Loucy (cell line): ENCODE results near the gene AP3B2.

Experiments
- H2AFZ ChIP-seq: fragments of 200-600 bp; sonication (generic); 2 replicates; pipeline ENCODE4 v1.6.0; 2016; ENCODE audit warnings: antibody characterized with exemption, mild to moderate bottlenecking, low read length, moderate library complexity
- H3F3A ChIP-seq: fragments of 200-600 bp; 2 replicates; pipeline ENCODE4 v1.6.0; 2016; ENCODE audit warnings: antibody characterized with exemption, low read depth, mild to moderate bottlenecking
- H3K27me3 ChIP-seq: fragments of 200-600 bp; sonication (generic); 2 replicates; pipeline ENCODE4 v1.6.1; 2014; ENCODE audit warnings: low read length, mild to moderate bottlenecking; ENCODE audit not compliant: insufficient read depth, poor library complexity, severe bottlenecking
- H3K36me3 ChIP-seq: fragments of 200-600 bp; sonication (generic); 2 replicates; pipeline ENCODE4 v1.6.1; 2016; ENCODE audit warnings: low read length; ENCODE audit not compliant: insufficient read depth
- H3K4me1 ChIP-seq: fragments of 200-600 bp; sonication (generic); 2 replicates; pipeline ENCODE4 v1.5.1; 2014; ENCODE audit warnings: low read length, mild to moderate bottlenecking; ENCODE audit not compliant: insufficient read depth, poor library complexity, severe bottlenecking
- H3K4me2 ChIP-seq: fragments of 200-600 bp; sonication (generic); 2 replicates; pipeline ENCODE4 v1.6.0; 2014; ENCODE audit warnings: antibody characterized with exemption, low read length, low read depth, mild to moderate bottlenecking; ENCODE audit not compliant: poor library complexity, severe bottlenecking
- H3K4me3 ChIP-seq: fragments of 200-600 bp; sonication (generic); 2 replicates; pipeline ENCODE4 v1.5.1; 2014; ENCODE audit warnings: low read length, mild to moderate bottlenecking, mixed read lengths; ENCODE audit not compliant: poor library complexity, severe bottlenecking
- H3K79me2 ChIP-seq: fragments of 200-600 bp; sonication (generic); 2 replicates; pipeline ENCODE4 v1.6.1; 2014; ENCODE audit warnings: low read length; ENCODE audit not compliant: insufficient read depth
- H3K9ac ChIP-seq: fragments of 200-600 bp; sonication (generic); 2 replicates; pipeline ENCODE4 v1.6.0; 2014; ENCODE audit warnings: mild to moderate bottlenecking, low read depth, low read length, moderate library complexity; ENCODE audit not compliant: poor library complexity, severe bottlenecking
- H3K9me2 ChIP-seq: fragments of 200-600 bp; sonication (generic); replicated peaks from 2 replicates; pipeline ENCODE4 v1.6.1; 2016; ENCODE audit warnings: low read depth, low read length, mixed read lengths
- H3K9me3 ChIP-seq: fragments of 200-600 bp; sonication (generic); 2 replicates; pipeline ENCODE4 v1.6.1; 2014; ENCODE audit warnings: mild to moderate bottlenecking, antibody characterized with exemption, low read length, low read depth; ENCODE audit not compliant: insufficient read depth
- H4K20me1 ChIP-seq: fragments of 200-600 bp; sonication (generic); 2 replicates; pipeline ENCODE4 v1.6.0; 2014; ENCODE audit warnings: antibody characterized with exemption, low read length, mild to moderate bottlenecking; ENCODE audit not compliant: insufficient read depth, poor library complexity, severe bottlenecking
- EZH2phosphoT487 ChIP-seq: fragments of 200-600 bp; IDR thresholded peaks from 2 replicates; pipeline ENCODE4 v1.6.1; 2018; ENCODE audit warnings: antibody characterized with exemption, mild to moderate bottlenecking, moderate library complexity, borderline replicate concordance
- TF ChIP-seq, protein P1 (sequence below): fragments of 200-600 bp; sonication (generic); conservative IDR thresholded peaks from 2 replicates; pipeline ENCODE4 v1.5.1; 2014; ENCODE audit warnings: mild to moderate bottlenecking, antibody characterized with exemption, low read length

The AP3B2 gene

DNA sequence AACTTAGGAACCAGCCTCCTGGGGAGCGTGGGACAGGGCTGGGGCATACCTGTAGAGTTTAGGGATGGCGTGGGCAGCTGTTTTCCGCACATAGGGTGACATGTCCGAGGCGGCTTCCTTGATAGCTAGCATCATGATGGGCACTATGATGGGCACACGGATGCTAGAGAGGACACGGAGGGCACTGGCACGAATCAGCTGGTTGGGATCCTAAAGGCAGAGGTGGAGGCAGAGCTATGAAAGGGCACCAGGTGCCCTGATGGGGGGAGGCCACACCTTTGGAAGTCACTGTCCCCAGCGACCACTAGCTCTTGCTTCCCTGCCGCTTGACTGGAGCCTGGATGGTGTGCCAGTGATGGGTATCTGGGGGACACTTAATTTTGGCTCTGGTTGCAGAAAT, 28.3 kb downstream of the AP3B2 start:
- Histone ChIP-seq H3K9me2 (no peaks in the 10 kb centered on the region), H3K27me3 (no peaks in the 10 kb centered on the region), H2AFZ (no peak overlapping the region), H3K9ac (no peak overlapping the region), H3F3A (no peaks in the 10 kb centered on the region), H3K9me3 (no peaks in the 10 kb centered on the region), H3K4me1 (no peaks in the 10 kb centered on the region), H3K4me3 (no peak overlapping the region), H3K36me3 (no peaks in the 10 kb centered on the region), H4K20me1 (no peaks in the 10 kb centered on the region), H3K4me2 (no peak overlapping the region), H3K79me2 (no peaks in the 10 kb centered on the region)
- TF ChIP-seq, protein P1, sequence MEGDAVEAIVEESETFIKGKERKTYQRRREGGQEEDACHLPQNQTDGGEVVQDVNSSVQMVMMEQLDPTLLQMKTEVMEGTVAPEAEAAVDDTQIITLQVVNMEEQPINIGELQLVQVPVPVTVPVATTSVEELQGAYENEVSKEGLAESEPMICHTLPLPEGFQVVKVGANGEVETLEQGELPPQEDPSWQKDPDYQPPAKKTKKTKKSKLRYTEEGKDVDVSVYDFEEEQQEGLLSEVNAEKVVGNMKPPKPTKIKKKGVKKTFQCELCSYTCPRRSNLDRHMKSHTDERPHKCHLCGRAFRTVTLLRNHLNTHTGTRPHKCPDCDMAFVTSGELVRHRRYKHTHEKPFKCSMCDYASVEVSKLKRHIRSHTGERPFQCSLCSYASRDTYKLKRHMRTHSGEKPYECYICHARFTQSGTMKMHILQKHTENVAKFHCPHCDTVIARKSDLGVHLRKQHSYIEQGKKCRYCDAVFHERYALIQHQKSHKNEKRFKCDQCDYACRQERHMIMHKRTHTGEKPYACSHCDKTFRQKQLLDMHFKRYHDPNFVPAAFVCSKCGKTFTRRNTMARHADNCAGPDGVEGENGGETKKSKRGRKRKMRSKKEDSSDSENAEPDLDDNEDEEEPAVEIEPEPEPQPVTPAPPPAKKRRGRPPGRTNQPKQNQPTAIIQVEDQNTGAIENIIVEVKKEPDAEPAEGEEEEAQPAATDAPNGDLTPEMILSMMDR: no peak
- TF ChIP-seq EZH2phosphoT487: no peak

DNA sequence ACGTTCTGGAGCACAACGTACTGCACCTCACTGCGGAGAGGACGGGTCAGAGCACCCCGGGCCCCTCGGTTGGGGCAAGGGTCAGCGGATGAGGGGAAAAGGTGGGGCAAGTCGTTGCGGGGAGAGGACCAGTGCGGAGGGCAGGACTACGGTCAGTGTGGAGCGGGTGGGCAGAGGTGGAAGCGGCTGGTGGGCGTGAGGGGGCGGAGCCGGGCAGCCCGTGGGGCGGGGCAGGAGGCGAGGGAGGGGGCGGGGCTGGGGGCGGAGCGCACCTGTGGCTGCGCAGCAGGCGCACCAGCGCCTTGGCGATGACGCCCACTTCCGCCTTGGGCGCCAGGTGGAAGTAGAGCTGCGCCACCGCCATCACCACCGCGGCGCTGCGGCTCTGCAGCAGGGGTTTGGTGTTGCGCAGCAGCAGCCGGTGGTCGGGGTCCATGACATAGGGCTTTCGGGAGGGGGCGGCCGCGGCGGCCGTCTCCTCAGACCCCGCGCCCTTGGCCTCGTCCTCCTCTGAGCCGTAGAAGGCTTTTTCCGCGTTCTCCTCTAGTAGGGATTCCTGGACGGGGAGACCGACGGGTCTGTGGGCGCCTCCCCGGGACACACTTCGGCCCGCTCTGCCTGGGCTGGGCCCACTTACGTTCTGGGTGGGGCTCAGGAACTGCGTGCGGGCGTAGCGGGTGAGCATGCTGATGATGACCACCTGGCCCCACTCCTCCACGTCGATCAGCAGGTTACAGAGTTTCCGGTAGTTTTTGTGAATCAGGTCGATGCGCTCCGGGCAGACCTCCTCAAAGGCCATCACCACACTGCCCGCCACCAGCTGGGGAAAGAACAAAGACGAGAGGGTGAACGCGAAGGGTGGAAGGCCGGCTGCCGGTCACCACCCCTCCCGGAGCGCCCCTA, 29.2 kb downstream of the AP3B2 start:
- Histone ChIP-seq H3K4me3 (no peak overlapping the region), H3K79me2 (no peaks in the 10 kb centered on the region), H2AFZ (no peak overlapping the region), H3K4me2 (no peak overlapping the region), H3K4me1 (no peaks in the 10 kb centered on the region), H3K9ac (no peak overlapping the region), H3K36me3 (no peaks in the 10 kb centered on the region), H3K9me3 (no peaks in the 10 kb centered on the region), H3K9me2 (no peaks in the 10 kb centered on the region), H4K20me1 (no peaks in the 10 kb centered on the region), H3K27me3 (no peaks in the 10 kb centered on the region), H3F3A (no peaks in the 10 kb centered on the region)
- TF ChIP-seq EZH2phosphoT487: no peak
- TF ChIP-seq, protein P1: no peak

DNA sequence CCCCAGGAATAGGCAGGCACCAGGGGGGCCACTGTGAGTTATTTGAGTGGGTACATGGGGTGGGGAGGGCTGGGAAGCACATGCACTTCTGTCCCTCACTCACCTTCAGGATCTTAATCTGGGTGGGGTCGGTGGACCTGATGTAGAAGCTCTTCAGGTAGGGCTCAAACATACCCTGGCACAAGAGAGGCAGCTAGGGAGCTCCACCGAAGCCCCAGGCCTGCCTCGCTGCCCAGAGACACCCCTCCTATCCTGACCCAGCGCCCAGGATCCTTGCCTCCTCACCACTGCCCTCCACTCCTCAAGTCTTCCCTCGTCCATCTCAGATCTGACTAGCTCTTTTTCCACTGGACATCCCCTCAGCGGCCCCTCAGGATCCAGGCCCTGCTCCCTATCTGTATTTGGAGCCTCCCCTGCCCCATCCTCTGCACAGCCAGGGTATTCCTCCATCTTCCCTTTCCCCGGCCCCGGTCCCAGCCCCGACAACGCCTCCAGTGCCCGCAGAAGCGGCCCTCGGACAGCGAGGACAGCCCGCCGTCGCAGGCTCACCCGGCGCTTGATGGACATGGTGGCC, 30.0 kb downstream of the AP3B2 start:
- TF ChIP-seq, protein P1: no peak
- TF ChIP-seq EZH2phosphoT487: no peak
- Histone ChIP-seq H3F3A (no peaks in the 10 kb centered on the region), H4K20me1 (no peaks in the 10 kb centered on the region), H3K4me3 (no peak overlapping the region), H3K9me3 (no peaks in the 10 kb centered on the region), H3K9ac (no peak overlapping the region), H3K27me3 (no peaks in the 10 kb centered on the region), H3K9me2 (no peaks in the 10 kb centered on the region), H3K4me1 (no peaks in the 10 kb centered on the region), H2AFZ (no peak overlapping the region), H3K4me2 (no peak overlapping the region), H3K36me3 (no peaks in the 10 kb centered on the region), H3K79me2 (no peaks in the 10 kb centered on the region)
